Subcutaneous adipose tissue (tissue), 4 donors: ENCODE measurements around the gene FSIP1. TPM values are rescaled to one million over a fixed set of nuclear protein-coding genes. Genes with fewer than 3 reads are reported as not detected.

Experiments
- total RNA-seq, 4 donors: library from RNA; depleted of rRNA; stranded (reverse); fragments of >200 nt; gene quantifications; one replicate each; pipeline ENCODE4 v1.1.0, GENCODE V29; 2016
- TF ChIP-seq, protein P1 (sequence below): fragments of 450-650 bp; IDR thresholded peaks from one replicate; pipeline ENCODE4 v1.5.1; 2016; ENCODE audit warnings: low read depth, mild to moderate bottlenecking, control low read depth, antibody characterized with exemption, moderate library complexity

FSIP1 gene
- total RNA-seq, 4 donors from 2014 or later: 0.16 to 1.0 (median 0.44) TPM; not detected in 1

- TF ChIP-seq, protein P1, sequence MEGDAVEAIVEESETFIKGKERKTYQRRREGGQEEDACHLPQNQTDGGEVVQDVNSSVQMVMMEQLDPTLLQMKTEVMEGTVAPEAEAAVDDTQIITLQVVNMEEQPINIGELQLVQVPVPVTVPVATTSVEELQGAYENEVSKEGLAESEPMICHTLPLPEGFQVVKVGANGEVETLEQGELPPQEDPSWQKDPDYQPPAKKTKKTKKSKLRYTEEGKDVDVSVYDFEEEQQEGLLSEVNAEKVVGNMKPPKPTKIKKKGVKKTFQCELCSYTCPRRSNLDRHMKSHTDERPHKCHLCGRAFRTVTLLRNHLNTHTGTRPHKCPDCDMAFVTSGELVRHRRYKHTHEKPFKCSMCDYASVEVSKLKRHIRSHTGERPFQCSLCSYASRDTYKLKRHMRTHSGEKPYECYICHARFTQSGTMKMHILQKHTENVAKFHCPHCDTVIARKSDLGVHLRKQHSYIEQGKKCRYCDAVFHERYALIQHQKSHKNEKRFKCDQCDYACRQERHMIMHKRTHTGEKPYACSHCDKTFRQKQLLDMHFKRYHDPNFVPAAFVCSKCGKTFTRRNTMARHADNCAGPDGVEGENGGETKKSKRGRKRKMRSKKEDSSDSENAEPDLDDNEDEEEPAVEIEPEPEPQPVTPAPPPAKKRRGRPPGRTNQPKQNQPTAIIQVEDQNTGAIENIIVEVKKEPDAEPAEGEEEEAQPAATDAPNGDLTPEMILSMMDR: no peak
Observed at GRCh38 chr15:39667382-39668127, 115.1 kb downstream of the FSIP1 start.

- TF ChIP-seq, protein P1: no peak
Observed at GRCh38 chr15:39666677-39667076, 116.0 kb downstream of the FSIP1 start.

DNA sequence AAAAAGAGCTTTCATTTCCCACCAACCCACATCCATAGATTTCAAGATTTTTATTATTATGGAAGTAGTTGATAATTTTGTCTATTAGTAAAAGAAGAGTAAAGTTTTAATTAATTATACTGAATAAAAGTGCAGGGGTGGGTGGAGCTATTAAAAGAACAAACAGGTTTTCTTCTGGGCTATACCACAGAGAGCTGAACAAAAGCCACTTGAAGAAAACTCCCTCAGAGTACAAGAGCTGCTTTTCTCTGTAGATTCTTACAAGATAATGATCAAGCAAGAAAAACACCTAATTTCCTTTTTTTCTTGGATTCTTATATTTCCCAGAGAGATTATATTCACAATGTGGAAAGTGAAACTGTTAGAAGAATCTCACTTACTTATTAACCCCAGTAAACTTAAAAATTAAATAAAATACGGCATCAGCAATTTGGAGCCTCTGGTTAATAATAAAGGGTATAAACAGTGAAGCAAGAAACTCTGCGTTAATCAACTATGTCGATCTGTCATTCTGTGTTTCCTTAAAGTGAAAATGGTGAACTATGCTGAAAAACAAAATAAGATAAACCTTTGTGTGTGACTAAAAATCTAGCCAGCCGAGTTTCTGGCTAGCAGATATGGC lies 116.9 kb downstream of the FSIP1 start:
- TF ChIP-seq, protein P1: no peak

- TF ChIP-seq, protein P1: no peak
Observed at GRCh38 chr15:39663704-39664250, 118.9 kb downstream of the FSIP1 start.

DNA sequence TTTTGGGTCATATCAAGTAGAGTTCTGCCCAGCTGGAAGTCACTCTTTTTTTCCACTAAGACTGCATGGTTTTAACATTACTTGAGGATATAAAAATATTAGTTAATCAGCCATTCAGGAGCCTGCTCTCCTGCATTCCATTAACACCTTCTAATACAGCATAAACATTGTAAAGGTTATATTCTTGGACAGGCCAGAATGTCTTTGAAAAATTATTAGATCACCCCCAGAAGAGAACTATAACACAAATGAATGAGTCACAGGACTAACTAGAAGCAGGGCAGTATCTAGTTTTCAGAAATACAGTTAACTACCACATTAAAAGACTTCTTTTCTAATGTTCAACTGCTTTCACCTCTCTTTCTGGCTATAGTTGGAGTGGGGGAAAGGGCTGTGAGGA lies 120.9 kb downstream of the FSIP1 start:
- TF ChIP-seq, protein P1: no peak

DNA sequence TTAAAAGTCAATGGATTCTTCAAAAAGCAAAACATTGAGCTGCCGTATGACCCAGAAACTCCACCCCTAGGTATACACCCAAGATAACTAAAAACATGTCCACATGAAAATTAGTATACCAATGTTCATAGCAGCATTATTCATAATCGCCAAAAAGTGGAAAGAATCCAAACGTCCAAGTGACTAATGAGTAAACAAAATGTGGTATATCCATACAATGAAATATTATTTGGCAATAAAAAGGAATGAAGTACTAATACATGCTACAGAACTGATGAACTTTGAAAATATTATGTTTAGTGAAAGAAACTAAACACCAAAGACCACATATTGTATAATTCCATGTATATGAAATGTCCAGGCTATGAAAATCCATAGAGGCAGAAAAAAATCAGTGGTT lies 123.9 kb downstream of the FSIP1 start:
- TF ChIP-seq, protein P1: no peak

DNA sequence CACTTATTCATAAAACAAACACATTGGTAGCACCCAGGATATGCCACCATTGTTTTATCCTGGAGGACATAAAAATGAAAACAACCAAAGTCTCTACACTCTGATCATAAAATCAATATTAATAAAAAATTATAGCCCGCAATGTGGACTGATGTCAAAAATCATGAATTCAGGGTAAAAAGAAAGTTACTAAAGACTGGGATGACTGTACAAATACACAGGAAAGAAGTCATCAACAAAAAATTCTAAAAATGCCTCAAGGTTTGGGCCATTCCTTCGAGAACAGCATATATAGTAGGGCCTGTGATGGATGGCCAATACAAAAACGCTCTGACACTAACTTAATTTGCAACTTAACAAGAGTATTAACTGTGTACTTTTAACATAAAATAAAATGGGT lies 125.0 kb downstream of the FSIP1 start:
- TF ChIP-seq, protein P1: no peak
